Superior temporal gyrus (tissue), 1 donor: ENCODE results near the gene RAB35.
"Not testable (repeated sequence)": the region's sequence is repeated elsewhere in the genome, so short reads cannot be mapped to it uniquely, and the experiment has no call there.

ENCODE experiments used
- DNase-seq: peaks from one replicate; pipeline ENCODE4 v3.0.0-alpha.2; 2016; ENCODE audit errors: extremely low spot score

RAB35 gene

GRCh38 chr12:120060717-120061116, 55.8 kb downstream of the RAB35 start:
- DNase-seq: no peak

- DNase-seq: no peak
These were observed 56.4 kb downstream of the RAB35 start for GRCh38 chr12:120060196-120060595.

GRCh38 chr12:120056739-120057138, 59.8 kb downstream of the RAB35 start:
- no peak for DNase-seq

GRCh38 chr12:120055231-120056000, 61.1 kb downstream of the RAB35 start:
- DNase-seq: no peak

GRCh38 chr12:120054293-120054692, 62.3 kb downstream of the RAB35 start:
- no peak for DNase-seq

GRCh38 chr12:120051535-120051934, 65.0 kb downstream of the RAB35 start:
- no peak for DNase-seq

- DNase-seq: no peak
These were observed 67.1 kb downstream of the RAB35 start for GRCh38 chr12:120049426-120049825.

GRCh38 chr12:120048263-120048662, 68.3 kb downstream of the RAB35 start:
- DNase-seq: no peak

GRCh38 chr12:120047072-120047471, 69.5 kb downstream of the RAB35 start:
- DNase-seq: no peak

- not testable (repeated sequence) for DNase-seq
These were observed 71.2 kb downstream of the RAB35 start for GRCh38 chr12:120045367-120045766.
